Trophoblast cell (in vitro differentiated cells and primary cell): ENCODE results near the gene NR5A1.

Experiments used
- DNase-seq, 2 donors: peaks; one replicate each; pipeline ENCODE4 v3.0.0-alpha.2; 2016
- H2AFZ ChIP-seq: 2 replicates; pipeline ENCODE4 v1.6.1; 2013; ENCODE audit warnings: low read length, moderate library complexity, mild to moderate bottlenecking; ENCODE audit not compliant: insufficient read depth, poor library complexity
- H2AK5ac ChIP-seq: 2 replicates; pipeline ENCODE4 v1.6.1; 2013; ENCODE audit warnings: mild to moderate bottlenecking, low read length
- H2BK120ac ChIP-seq: 2 replicates; pipeline ENCODE4 v1.6.1; 2013; ENCODE audit warnings: low read length, mild to moderate bottlenecking, moderate library complexity; ENCODE audit not compliant: insufficient read depth, poor library complexity
- H2BK12ac ChIP-seq: 2 replicates; pipeline ENCODE4 v1.6.1; 2013; ENCODE audit warnings: mild to moderate bottlenecking, low read length, moderate library complexity
- H2BK5ac ChIP-seq: 2 replicates; pipeline ENCODE4 v1.6.1; 2013; ENCODE audit warnings: low read length, low read depth, moderate library complexity, mild to moderate bottlenecking; ENCODE audit not compliant: poor library complexity
- H3K14ac ChIP-seq: 2 replicates; pipeline ENCODE4 v1.6.1; 2013; ENCODE audit warnings: mild to moderate bottlenecking, low read length
- H3K18ac ChIP-seq: 2 replicates; pipeline ENCODE4 v1.6.1; 2013; ENCODE audit warnings: mild to moderate bottlenecking, low read length
- H3K23ac ChIP-seq: 2 replicates; pipeline ENCODE4 v1.6.1; 2013; ENCODE audit warnings: low read length
- H3K27ac ChIP-seq: 2 replicates; pipeline ENCODE4 v1.5.1; 2013; ENCODE audit warnings: low read depth, mild to moderate bottlenecking, inconsistent platforms, low read length, moderate library complexity
- H3K27me3 ChIP-seq: 2 replicates; pipeline ENCODE4 v1.6.1; 2013; ENCODE audit warnings: inconsistent platforms, mild to moderate bottlenecking, low read length, moderate library complexity; ENCODE audit not compliant: insufficient read depth
- H3K36me3 ChIP-seq, 2 experiments: 1 replicate in 1 of 2; 2 replicates in 1 of 2; pipeline ENCODE4 v1.6.1; 2013; ENCODE audit warnings: low read length in 2 of 2, mild to moderate bottlenecking in 2 of 2, moderate library complexity in 1 of 2; ENCODE audit not compliant: insufficient read depth in 2 of 2, control insufficient read depth in 1 of 2
- H3K4ac ChIP-seq: 2 replicates; pipeline ENCODE4 v1.6.1; 2013; ENCODE audit warnings: low read depth, mild to moderate bottlenecking, low read length, moderate library complexity
- H3K4me1 ChIP-seq, 2 experiments: 1 replicate in 1 of 2; 2 replicates in 1 of 2; pipeline ENCODE4 v1.6.1; 2013; ENCODE audit warnings: low read length in 2 of 2, mild to moderate bottlenecking in 2 of 2, moderate library complexity in 1 of 2; ENCODE audit not compliant: insufficient read depth in 2 of 2, control insufficient read depth in 1 of 2
- H3K4me2 ChIP-seq: 2 replicates; pipeline ENCODE4 v1.6.1; 2013; ENCODE audit warnings: inconsistent platforms, mild to moderate bottlenecking, low read length, moderate library complexity
- H3K4me3 ChIP-seq: 2 replicates; pipeline ENCODE4 v1.5.1; 2013; ENCODE audit warnings: mild to moderate bottlenecking, low read depth, low read length, inconsistent platforms
- H3K79me1 ChIP-seq: one replicate; pipeline ENCODE4 v1.6.1; 2013; ENCODE audit warnings: low read length
- H3K79me2 ChIP-seq: 2 replicates; pipeline ENCODE4 v1.6.1; 2013; ENCODE audit warnings: low read length, mild to moderate bottlenecking; ENCODE audit not compliant: control insufficient read depth, insufficient read depth, poor library complexity
- H3K9ac ChIP-seq: 2 replicates; pipeline ENCODE4 v1.6.1; 2013; ENCODE audit warnings: mild to moderate bottlenecking, low read length
- H3K9me3 ChIP-seq: 2 replicates; pipeline ENCODE4 v1.6.1; 2013; ENCODE audit warnings: low read depth, mild to moderate bottlenecking, control low read depth, inconsistent platforms, low read length; ENCODE audit not compliant: insufficient read depth
- H4K12ac ChIP-seq: 2 replicates; pipeline ENCODE4 v1.6.1; 2013; ENCODE audit warnings: low read depth, mild to moderate bottlenecking, low read length, moderate library complexity
- H4K8ac ChIP-seq: 2 replicates; pipeline ENCODE4 v1.6.1; 2013; ENCODE audit warnings: low read depth, mild to moderate bottlenecking, low read length, moderate library complexity
- H4K91ac ChIP-seq: one replicate; pipeline ENCODE4 v1.6.1; 2013; ENCODE audit warnings: low read depth, mild to moderate bottlenecking, low read length, moderate library complexity
- WGBS: extraction: QIAGEN DNeasy Blood & Tissue Kit; methylation state at CpG from one replicate; pipeline ENCODE4 v1.1.7; 2013; ENCODE audit warnings: missing lambda C conversion rate; ENCODE audit not compliant: insufficient read length, insufficient coverage; ENCODE audit errors: extremely low coverage; 5-methylcytosine and 5-hydroxymethylcytosine counted together

Gene NR5A1

DNA sequence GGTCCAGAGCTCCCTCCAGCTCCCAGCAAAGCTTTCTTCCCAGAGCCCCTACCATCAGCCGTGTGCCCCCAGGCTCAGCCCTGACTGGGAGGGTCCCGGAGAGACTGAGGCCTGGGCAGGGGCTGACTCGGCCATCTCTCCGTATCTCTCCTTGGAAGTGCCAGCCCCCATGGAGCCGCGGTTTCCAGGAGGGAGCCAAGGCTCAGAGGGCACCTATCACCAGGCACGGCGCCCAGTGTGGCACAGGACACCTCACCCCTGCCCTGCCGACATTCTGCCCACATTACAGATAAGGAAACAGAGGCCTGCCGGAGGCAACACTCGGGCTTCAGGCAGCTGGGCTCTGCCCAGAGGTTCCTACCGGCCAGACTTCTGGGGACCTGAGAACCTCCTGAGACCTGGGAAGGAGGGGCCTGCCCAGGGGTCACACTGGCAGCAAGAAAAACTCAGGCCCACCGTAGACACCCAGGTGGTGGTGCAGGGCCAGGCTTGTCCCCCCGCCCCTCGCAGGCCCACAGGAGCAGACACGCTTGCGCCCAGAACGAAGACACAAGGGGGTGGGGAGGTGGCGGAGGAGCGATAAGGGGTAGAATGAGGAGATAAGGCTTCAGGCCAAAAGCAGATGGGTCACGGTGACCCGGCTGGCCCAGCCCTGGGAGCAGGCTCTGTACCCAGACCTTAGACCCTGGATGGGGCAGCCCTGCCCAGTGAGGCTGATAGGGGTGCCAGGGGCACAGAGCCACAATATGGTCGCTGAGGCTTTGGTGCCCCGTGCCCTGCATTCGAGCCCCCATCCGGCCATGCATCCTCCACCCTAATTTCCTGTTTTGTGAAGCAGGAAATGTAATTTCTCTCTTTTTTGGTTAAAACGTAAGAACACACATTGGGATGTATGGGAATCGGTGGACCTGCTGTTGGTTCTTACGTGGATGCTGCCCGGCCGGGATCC is 11.8 kb downstream of the NR5A1 start:
- H2BK12ac ChIP-seq: no peak overlapping the region
- H3K36me3 ChIP-seq: no peaks in the 10 kb centered on the region
- H3K18ac ChIP-seq: no peak overlapping the region
- H3K9ac ChIP-seq: no peak overlapping the region
- no peak overlapping the region for H2AK5ac ChIP-seq
- H3K4me3 ChIP-seq: no peak overlapping the region
- no peak overlapping the region for H2AFZ ChIP-seq
- no peaks in the 10 kb centered on the region for H3K9me3 ChIP-seq
- no peak overlapping the region for H3K4me2 ChIP-seq
- H4K8ac ChIP-seq: no peak overlapping the region
- H2BK5ac ChIP-seq: no peak overlapping the region
- H3K27ac ChIP-seq: no peak overlapping the region
- no peak overlapping the region for H4K12ac ChIP-seq
- no peak overlapping the region for H2BK120ac ChIP-seq
- no peaks in the 10 kb centered on the region for H3K4me1 ChIP-seq
- no peaks in the 10 kb centered on the region for H3K27me3 ChIP-seq
- H3K4ac ChIP-seq: no peak overlapping the region
- H3K14ac ChIP-seq: no peak overlapping the region
- H3K79me2 ChIP-seq: no peaks in the 10 kb centered on the region
- H3K79me1 ChIP-seq: no peaks in the 10 kb centered on the region
- H4K91ac ChIP-seq: no peak overlapping the region
- H3K23ac ChIP-seq: no peak overlapping the region
- DNase-seq: no peak
- WGBS: no CpG with 5 or more reads among the region's 31 CpGs

DNA sequence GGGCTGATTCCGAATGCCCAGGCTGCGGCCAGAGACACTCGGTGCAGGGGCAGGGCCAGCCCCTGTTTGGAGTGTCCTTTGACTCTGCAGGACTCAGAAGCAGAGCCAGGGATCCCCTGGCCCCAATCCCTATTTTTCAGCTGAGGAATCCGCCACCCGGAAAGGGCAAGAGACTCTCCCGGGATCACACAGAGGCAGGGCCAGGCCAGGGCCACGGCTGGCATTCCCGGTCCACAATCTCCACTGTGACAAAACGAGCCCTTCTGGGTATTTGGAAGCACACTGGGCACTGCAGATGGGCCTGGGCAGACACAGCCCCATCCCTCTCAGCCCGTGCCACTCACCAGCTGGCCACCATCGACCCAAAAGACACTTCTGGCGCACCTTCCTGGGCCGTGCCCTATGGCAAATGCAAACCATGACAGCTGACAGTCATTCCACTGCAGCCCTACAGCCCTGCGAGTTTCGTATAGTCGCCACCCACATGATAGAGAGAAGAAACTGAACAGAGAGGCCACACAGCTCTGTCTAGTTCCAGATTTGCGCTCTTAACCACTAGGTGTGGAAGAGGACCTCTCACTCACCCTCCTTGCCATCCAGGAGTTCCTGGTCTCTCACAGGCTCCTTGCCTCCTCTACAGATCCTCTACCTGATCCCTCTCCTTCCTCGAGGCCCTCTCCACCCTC is 13.3 kb downstream of the NR5A1 start:
- no CpG with 5 or more reads among the region's 18 CpGs for WGBS
- H3K27ac ChIP-seq: no peak overlapping the region
- H2BK5ac ChIP-seq: no peak overlapping the region
- H3K18ac ChIP-seq: no peak overlapping the region
- no peaks in the 10 kb centered on the region for H3K79me2 ChIP-seq
- DNase-seq: no peak
- H4K8ac ChIP-seq: no peak overlapping the region
- no peak overlapping the region for H3K23ac ChIP-seq
- H4K12ac ChIP-seq: no peak overlapping the region
- no peak overlapping the region for H3K4me3 ChIP-seq
- no peak overlapping the region for H4K91ac ChIP-seq
- H3K4me2 ChIP-seq: no peak overlapping the region
- no peak overlapping the region for H2BK120ac ChIP-seq
- no peak overlapping the region for H2AFZ ChIP-seq
- H3K27me3 ChIP-seq: no peaks in the 10 kb centered on the region
- no peak overlapping the region for H2AK5ac ChIP-seq
- H3K4me1 ChIP-seq: no peaks in the 10 kb centered on the region
- no peak overlapping the region for H3K9ac ChIP-seq
- H3K36me3 ChIP-seq: no peaks in the 10 kb centered on the region
- H3K4ac ChIP-seq: no peak overlapping the region
- no peak overlapping the region for H3K14ac ChIP-seq
- H2BK12ac ChIP-seq: no peak overlapping the region
- H3K9me3 ChIP-seq: peaks cover 2% of the 10 kb centered on the region
- H3K79me1 ChIP-seq: no peaks in the 10 kb centered on the region

GRCh38 chr9:124493218-124493617 is 14.0 kb downstream of the NR5A1 start:
- H4K91ac ChIP-seq: no peak overlapping the region
- no peak overlapping the region for H4K12ac ChIP-seq
- H3K9ac ChIP-seq: no peak overlapping the region
- H2BK120ac ChIP-seq: no peak overlapping the region
- no peak overlapping the region for H2BK12ac ChIP-seq
- H3K79me2 ChIP-seq: no peaks in the 10 kb centered on the region
- no peaks in the 10 kb centered on the region for H3K4me1 ChIP-seq
- no peaks in the 10 kb centered on the region for H3K36me3 ChIP-seq
- H2AFZ ChIP-seq: no peak overlapping the region
- DNase-seq: no peak
- H3K9me3 ChIP-seq: peaks cover 2% of the 10 kb centered on the region
- H2AK5ac ChIP-seq: no peak overlapping the region
- no peaks in the 10 kb centered on the region for H3K79me1 ChIP-seq
- H3K14ac ChIP-seq: no peak overlapping the region
- H3K4me3 ChIP-seq: no peak overlapping the region
- H3K27ac ChIP-seq: no peak overlapping the region
- WGBS: no CpG with 5 or more reads among the region's 4 CpGs
- H4K8ac ChIP-seq: no peak overlapping the region
- no peak overlapping the region for H3K23ac ChIP-seq
- no peak overlapping the region for H3K4ac ChIP-seq
- H3K4me2 ChIP-seq: no peak overlapping the region
- H2BK5ac ChIP-seq: no peak overlapping the region
- no peaks in the 10 kb centered on the region for H3K27me3 ChIP-seq
- H3K18ac ChIP-seq: no peak overlapping the region

DNA sequence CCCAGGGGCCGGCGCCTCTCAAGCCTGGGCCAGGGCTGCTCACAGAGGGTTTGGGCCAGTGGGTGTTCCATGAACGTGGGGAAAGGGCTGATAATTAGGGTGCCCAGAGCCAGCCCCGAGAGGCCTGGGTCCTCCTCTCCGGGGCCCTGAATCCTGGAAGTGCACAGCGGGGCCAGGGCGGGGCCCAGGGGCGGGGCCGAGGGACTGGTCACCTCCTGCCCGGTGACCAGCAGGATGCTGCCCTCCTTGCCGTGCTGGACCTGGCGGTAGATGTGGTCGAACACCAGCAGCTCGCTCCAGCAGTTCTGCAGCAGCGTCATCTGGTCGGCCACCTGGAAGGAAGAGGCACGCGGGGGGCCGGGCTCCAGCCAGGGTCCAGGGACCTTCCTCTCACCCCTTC is 14.4 kb downstream of the NR5A1 start:
- H3K9ac ChIP-seq: no peak overlapping the region
- H2BK12ac ChIP-seq: no peak overlapping the region
- H3K27me3 ChIP-seq: no peaks in the 10 kb centered on the region
- no peak overlapping the region for H3K4ac ChIP-seq
- no peaks in the 10 kb centered on the region for H3K4me1 ChIP-seq
- no CpG with 5 or more reads among the region's 19 CpGs for WGBS
- H3K4me3 ChIP-seq: no peak overlapping the region
- H3K9me3 ChIP-seq: peaks cover 2% of the 10 kb centered on the region
- no peak overlapping the region for H2AFZ ChIP-seq
- no peak overlapping the region for H3K27ac ChIP-seq
- no peak overlapping the region for H4K8ac ChIP-seq
- DNase-seq: no peak
- H3K14ac ChIP-seq: no peak overlapping the region
- no peak overlapping the region for H3K4me2 ChIP-seq
- no peak overlapping the region for H2BK5ac ChIP-seq
- no peaks in the 10 kb centered on the region for H3K79me1 ChIP-seq
- H4K91ac ChIP-seq: no peak overlapping the region
- H2BK120ac ChIP-seq: no peak overlapping the region
- H4K12ac ChIP-seq: no peak overlapping the region
- no peaks in the 10 kb centered on the region for H3K79me2 ChIP-seq
- no peak overlapping the region for H3K18ac ChIP-seq
- no peak overlapping the region for H3K23ac ChIP-seq
- H2AK5ac ChIP-seq: no peak overlapping the region
- no peaks in the 10 kb centered on the region for H3K36me3 ChIP-seq
